ENCODE data around the gene GRAMD1A. TPM values are rescaled to one million over a fixed set of nuclear protein-coding genes. Genes with fewer than 3 reads are reported as not detected.

The GRAMD1A gene
- total and polyA plus RNA-seq, 9 of the 15 experiments (the other 6 are each of a cell fraction or from before 2014, with no cell fraction given): 1.4 to 63.8 (median 38.5) TPM

- TF ChIP-seq NR4A1 (CRISPR knock-in tag; IDR thresholded peaks at IDR 0.05): no peak
- TF ChIP-seq NR4A1 (tag; IDR thresholded peaks at IDR 0.05): no peak
- 0 out of 2 replicates have a peak, but pooled peaks have one; percentile 12 for TF ChIP-seq POLR2AphosphoS5 (IDR thresholded peaks at IDR 0.05; ENCODE audit: control insufficient read depth, insufficient read depth, low read depth, low read length)
- peak; percentile 48; the same call in 1 of the 2 replicates for TF ChIP-seq KLF16 (IDR thresholded peaks at IDR 0.05)
- no peak for TF ChIP-seq KDM5B (IDR thresholded peaks at IDR 0.05; ENCODE audit: insufficient replicate concordance, low read depth, low read length)
- no peak for TF ChIP-seq E2F3 (CRISPR knock-in tag; IDR thresholded peaks at IDR 0.05)
- no peak for TF ChIP-seq CCAR2 (IDR thresholded peaks at IDR 0.05; ENCODE audit: low read depth, low read length)
- TF ChIP-seq SUPT5H (IDR thresholded peaks at IDR 0.05): peak; percentile 48; the same call in 1 of the 2 replicates
- no peak for TF ChIP-seq KLF10 (CRISPR knock-in tag; IDR thresholded peaks at IDR 0.05)
- TF ChIP-seq PRMT5 (CRISPR knock-in tag; IDR thresholded peaks at IDR 0.05): no peak
- TF ChIP-seq STAG1 (CRISPR knock-in tag; IDR thresholded peaks at IDR 0.05; ENCODE audit: borderline replicate concordance): peak; percentile 55; the same call in 1 of the 2 replicates
- no peak for TF ChIP-seq AFF1 (IDR thresholded peaks at IDR 0.05; ENCODE audit: low read depth in 1 of 2, partially characterized antibody in 2 of 2)
- TF ChIP-seq ILK (tag; IDR thresholded peaks at IDR 0.05; ENCODE audit: borderline replicate concordance, low read depth): no peak
- TF ChIP-seq ZNF311 (CRISPR knock-in tag; IDR thresholded peaks at IDR 0.05): no peak
- no peak for TF ChIP-seq TAF15 (IDR thresholded peaks at IDR 0.05; ENCODE audit: low read depth, low read length)
- TF ChIP-seq USF2 (CRISPR knock-in tag; IDR thresholded peaks at IDR 0.05): no peak
- TF ChIP-seq SIN3B (IDR thresholded peaks at IDR 0.05; ENCODE audit: low read depth): no peak
- TF ChIP-seq SMC3 (conservative IDR thresholded peaks at IDR 0.05; ENCODE audit: insufficient read depth, low read depth, low read length): peak; percentile 93
- no peak for TF ChIP-seq TGIF2 (CRISPR knock-in tag; IDR thresholded peaks at IDR 0.05)
- TF ChIP-seq MYNN (IDR thresholded peaks at IDR 0.05): no peak; the same call in 1 of the 2 replicates
- no peak for TF ChIP-seq MYNN (CRISPR knock-in tag; IDR thresholded peaks at IDR 0.05)
- peak; percentile 8 for TF ChIP-seq POLR2B (IDR thresholded peaks at IDR 0.05; ENCODE audit: low read depth, partially characterized antibody)
- no peak for TF ChIP-seq ZBTB7A (IDR thresholded peaks at IDR 0.05; ENCODE audit: borderline replicate concordance, control insufficient read depth, low read depth, low read length)
- TF ChIP-seq TRIM28 (IDR thresholded peaks at IDR 0.05): no peak
Observed at GRCh38 chr19:35013041-35013819, 13.1 kb downstream of the GRAMD1A start (continued).
